Activated naive CD4-positive, alpha-beta T cell treated with anti-CD3 and anti-CD28 coated beads, Interleukin-2, amount 10 ng/mL, durations not matched to agents 5 hours and 36 hours (primary cell): ENCODE results near the gene PCAT7. TPM values are rescaled to one million over a fixed set of nuclear protein-coding genes. Genes with fewer than 3 reads are reported as not detected.

Experiments used
- total RNA-seq, 2 experiments: library from RNA; stranded (reverse); gene quantifications; one replicate each; pipeline ENCODE4 v1.2.3, GENCODE V29; 2021

The PCAT7 gene
- total RNA-seq = not detected

DNA sequence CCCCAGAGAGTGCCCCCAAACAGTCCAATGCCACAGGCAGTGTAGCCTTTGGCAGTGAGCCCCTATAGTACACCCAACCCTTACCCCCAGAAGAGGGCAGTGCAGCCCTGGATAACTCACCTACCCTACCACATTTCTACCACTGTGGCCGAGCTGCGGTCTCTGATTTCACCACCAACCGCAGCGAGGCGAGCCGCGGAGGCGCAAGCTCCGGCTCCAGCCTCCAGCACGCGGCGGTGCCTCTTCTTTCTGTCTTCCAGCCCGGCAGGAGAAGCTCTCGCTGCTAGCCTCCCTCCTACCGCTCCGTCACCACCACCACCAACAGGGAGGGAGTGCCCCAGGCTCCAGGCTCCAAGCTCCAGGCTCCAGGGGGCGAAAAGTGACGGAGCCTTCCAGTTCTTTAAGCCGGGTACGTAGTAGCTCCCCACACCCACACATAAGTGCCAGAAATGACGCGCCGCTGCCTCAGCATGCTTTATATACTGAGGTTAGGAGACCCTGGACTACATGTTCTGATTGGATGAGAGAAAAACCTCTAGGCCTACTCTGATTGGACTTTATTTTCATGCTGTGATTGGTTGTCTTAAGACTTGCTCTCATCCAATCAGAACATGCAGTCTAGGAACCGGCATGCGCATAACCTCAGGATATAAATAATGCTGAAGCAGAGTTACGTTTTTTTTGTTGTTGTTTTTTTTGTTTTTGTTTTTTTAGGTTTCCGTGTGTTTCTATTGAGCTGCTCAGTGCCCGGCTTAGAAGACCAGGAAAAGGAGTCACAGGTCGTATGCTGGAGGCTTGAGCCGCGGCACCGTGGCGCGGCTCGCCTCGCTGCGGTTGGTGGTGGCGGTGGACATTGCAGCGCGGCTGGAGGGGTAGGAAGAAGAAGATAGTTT, at the start of gene PCAT7:
TSS of gene PCAT7 (plus strand) at position 645 of the 893 bp plus-strand sequence.

DNA sequence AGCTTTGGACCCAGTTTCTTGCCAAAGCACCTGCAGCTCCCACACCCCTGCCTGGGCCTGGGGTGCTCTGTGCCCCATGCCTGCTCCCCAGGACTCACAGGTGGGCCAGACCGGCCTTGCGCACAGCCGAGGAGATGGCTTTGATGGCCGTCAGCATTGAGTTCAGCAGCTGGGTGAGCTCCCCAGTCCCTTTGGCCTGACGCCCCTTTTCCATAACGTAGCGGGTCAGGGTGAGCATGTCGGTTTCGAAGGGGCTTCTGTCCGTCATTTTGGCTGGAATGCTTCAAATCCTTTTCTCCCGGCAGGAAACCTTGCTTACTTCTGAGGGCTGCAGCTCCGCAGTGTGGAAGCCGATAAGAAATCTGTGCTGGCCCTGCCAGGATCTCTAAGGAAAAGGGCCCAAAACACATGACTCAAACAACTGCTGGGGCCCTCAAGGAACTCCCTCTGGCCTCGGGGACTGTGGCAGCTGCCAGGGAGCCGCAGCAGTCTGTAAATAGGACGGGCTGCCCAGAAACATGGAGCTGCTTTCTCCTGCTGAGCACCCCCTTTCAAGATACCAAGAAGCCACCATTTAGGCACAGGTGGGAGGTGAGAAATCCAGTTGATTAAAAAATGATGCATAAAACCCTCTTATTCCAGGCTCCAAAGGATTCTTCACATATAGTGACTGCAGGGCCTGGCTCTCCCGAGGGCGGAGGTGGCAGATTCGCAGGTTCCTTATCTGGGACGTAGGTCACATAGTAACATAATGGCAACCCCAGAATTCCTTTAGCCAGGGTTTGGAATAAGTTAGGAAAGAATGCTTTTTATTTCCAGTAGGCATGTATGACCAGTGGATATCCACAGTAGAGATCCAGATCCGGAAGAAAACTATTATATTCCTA, 38.8 kb downstream of the PCAT7 start, which contains the start of gene FBP2:
TSS of gene FBP2 (minus strand) at position 366 of the 887 bp plus-strand sequence. CDS start at position 268, 98 bp downstream.

Other genes starting within 250 kb of the PCAT7 start
- gene NUTM2F, start 226.4 kb upstream of the PCAT7 start, total RNA-seq = not detected
- not detected for gene FBP2, start 38.7 kb downstream of the PCAT7 start, total RNA-seq
- 1 to 10 TPM; 1.1 to 1.3 TPM for gene FBP1, start 84.4 kb downstream of the PCAT7 start, total RNA-seq
- 10 to 100 TPM in 1 of 2 experiments, 1 to 10 TPM in 1; 9.9 to 10.2 TPM for gene AOPEP, start 171.6 kb downstream of the PCAT7 start, total RNA-seq